Left lobe of liver (tissue), 2 donors: ENCODE measurements around the gene GNA12. TPM values are rescaled to one million over a fixed set of nuclear protein-coding genes. Genes with fewer than 3 reads are reported as not detected.
A peak's percentile ranks its signal among the peaks of the same experiment; 100 is the strongest.
"Not testable (repeated sequence)": the region's sequence is repeated elsewhere in the genome, so short reads cannot be mapped to it uniquely, and the experiment has no call there.

Experiments
- ATAC-seq: fragments of 200-7000 bp; cut with Tn5 transposase; one replicate; pipeline ENCODE4 v1.9.1; 2020; ENCODE audit warnings: mild to moderate bottlenecking, moderate library complexity
- DNase-seq: peaks from one replicate; pipeline ENCODE4 v3.0.0-alpha.2; 2020; ENCODE audit warnings: low spot score
- total RNA-seq: library from RNA; stranded (reverse); gene quantifications from one replicate; pipeline ENCODE4 v1.2.1, GENCODE V29; 2021
- donor health status: DM: no; HTN: no; CAD: no; lungs with moderate emphysema.
- donor health status: DM: no; HTN: yes; CAD: no.

The GNA12 gene
- total RNA-seq, 1 donor from 2014 or later, result 16.2 TPM

GRCh38 chr7:2864999-2865670 lies 21.0 kb upstream of the GNA12 start:
- DNase-seq (peak; percentile 63), ATAC-seq (peak; percentile 72)

DNA sequence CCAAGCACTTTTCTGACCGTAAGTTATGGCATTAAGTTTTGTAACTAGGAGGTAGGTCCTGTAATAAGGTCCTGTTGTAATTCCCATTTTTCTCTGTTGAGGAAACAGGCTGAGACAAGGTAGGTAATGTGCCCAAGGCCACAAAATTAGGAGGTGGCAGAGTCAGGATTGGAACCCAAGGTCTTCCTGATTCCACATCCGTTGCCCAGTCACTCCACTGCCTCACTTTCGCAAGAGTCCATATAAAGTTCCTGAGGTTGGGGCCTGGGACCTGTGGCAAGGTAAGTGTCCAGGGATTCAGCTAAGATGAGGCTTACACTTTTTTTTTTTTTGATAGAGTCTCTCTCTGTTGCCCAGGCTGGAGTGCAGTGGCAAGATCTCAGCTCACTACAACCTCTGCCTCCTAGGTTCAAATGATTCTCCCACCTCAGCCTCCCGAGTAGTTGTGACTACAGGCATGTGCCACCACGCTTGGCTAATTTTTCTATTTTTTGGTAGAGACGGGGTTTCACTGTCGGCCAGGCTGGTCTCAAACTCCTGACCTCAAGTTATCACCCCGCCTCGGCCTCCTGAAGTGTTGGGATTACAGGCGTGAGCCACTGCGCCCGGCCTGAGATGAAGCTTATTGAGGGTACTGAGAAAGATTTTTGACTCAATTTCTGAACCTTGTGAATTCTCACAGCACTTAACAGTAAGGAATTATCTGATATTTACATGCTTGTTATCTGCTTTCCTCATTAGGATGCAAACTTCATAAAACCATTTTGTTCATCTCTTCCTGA lies 20.3 kb upstream of the GNA12 start:
- ATAC-seq, result no peak
- DNase-seq, result no peak

GRCh38 chr7:2863461-2864066 lies 19.5 kb upstream of the GNA12 start:
- ATAC-seq, result peak; percentile 75
- no peak for DNase-seq

- no peak for ATAC-seq
- DNase-seq, result no peak
Observed at GRCh38 chr7:2862831-2863361, 18.8 kb upstream of the GNA12 start.

GRCh38 chr7:2861509-2861908 lies 17.4 kb upstream of the GNA12 start:
- DNase-seq (no peak), ATAC-seq (no peak)

GRCh38 chr7:2860627-2861133 lies 16.6 kb upstream of the GNA12 start:
- ATAC-seq (peak; percentile 52), DNase-seq (no peak)

DNA sequence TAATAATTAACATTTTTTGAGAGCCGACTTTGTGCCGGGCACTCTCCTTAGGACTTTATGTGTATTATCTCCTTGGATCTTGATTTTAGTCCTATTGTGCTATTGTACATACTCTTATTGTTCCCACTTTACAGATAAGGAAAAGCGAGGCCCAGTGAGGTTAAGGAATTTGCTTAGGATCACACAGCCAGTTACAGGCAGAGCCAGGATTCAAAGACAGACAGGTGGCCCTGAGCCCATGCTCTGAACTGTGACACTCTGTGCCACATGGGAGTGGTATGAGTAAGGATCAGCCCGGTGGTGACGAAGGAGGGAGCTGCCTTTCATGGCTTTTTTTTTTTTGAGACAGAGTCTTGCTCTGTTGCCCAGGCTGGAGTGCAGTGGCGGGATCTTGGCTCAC lies 15.8 kb upstream of the GNA12 start:
- DNase-seq, result no peak
- no peak for ATAC-seq

- DNase-seq, result no peak
- ATAC-seq, result no peak
Observed at GRCh38 chr7:2858621-2859020, 14.5 kb upstream of the GNA12 start.

DNA sequence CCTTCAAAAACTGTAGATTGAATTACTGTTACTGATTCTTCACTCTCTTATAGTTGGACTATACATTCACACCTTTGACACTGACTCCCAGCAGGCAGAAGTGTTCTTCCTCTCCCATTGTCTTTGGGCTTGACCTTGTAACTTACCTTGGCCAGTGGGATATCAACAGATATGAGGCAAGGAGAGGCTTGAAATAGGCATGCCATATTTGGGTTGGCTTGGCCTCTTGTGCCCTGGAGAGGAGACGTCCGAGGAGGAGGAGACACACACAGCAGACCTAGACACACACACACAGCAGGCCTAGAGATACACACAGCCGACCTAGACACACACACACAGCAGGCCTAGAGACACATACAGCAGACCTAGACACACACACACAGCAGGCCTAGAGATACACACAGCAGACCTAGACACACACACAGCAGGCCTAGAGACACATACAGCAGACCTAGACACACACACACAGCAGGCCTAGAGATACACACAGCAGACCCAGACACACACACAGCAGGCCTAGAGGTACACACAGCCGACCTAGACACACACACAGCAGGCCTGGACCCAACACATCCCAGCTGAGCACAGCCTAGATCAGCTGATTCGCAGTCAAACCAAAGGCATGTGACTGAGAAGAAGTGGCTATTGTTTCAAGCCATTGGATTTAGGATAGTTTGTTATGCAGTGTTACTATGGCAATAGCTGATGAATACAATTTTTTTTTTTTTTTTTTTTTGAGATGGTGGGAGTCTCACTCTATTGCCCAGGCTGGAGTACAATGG lies 12.5 kb upstream of the GNA12 start:
- ATAC-seq, result no peak
- DNase-seq, result no peak

DNA sequence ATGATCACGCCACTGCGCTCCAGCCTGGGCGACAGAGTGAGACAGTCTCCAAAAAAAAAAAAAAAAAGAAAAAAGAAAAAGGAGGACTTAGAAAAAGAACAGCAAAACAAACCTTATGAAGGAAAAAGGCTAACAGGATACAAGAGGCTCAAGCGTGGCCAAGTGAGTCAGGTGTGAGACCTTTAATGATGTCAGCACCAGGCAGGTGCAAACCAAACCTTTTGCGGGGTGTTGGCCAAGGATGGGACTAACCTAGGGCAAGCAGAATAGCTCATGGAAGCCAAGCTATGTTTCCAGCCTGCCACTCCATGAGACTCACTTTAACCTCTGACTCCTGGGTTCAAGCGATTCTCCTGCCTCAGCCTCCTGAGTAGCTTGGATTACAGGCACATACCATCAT lies 11.3 kb upstream of the GNA12 start:
- DNase-seq, result no peak

DNA sequence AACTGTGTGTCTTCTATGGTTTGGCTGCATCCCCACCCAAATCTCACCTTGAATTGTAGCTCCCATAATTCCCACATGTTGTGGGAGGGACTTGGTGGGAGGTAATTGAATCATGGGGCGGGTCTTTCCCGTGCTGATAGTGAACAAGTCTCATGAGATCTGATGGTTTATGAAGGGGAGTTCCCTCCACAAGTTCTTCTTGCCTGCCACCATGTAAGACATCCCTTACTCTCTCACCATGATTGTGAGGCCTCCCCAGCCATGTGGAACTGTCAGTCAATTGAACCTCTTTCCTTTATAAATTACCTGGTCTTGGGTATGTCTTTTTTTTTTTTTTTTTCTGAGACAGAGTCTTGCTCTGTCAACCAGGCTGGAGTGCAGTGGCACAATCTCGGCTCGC lies 9.4 kb upstream of the GNA12 start:
- not testable (repeated sequence) for ATAC-seq, DNase-seq

More for the DNA sequence above, 11.3 kb upstream of the GNA12 start:
- ATAC-seq, result no peak

- DNase-seq (no peak), ATAC-seq (no peak)
Observed at GRCh38 chr7:2853147-2853546, 9.0 kb upstream of the GNA12 start.

DNA sequence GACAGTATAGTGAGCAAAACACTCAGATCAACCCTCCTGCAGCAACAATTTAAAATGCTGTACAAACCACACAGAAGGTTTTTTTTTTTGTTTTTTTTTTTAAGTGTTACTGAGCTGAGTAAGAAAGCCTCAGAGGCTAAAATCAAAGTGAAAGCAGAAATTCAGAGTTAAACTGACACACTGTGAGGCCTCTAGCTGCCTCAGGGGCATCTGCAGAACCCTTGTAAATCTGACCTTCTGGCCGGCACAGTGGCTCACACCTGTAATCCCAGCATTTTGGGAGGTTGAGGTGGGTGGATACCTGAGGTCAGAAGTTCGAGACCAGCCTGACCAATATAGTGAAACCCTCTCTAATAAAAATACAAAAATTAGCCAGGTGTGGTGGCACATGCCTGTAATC lies 7.4 kb upstream of the GNA12 start:
- no peak for DNase-seq
- ATAC-seq, result no peak

GRCh38 chr7:2849941-2850766 lies 6.0 kb upstream of the GNA12 start:
- ATAC-seq (no peak), DNase-seq (no peak)

DNA sequence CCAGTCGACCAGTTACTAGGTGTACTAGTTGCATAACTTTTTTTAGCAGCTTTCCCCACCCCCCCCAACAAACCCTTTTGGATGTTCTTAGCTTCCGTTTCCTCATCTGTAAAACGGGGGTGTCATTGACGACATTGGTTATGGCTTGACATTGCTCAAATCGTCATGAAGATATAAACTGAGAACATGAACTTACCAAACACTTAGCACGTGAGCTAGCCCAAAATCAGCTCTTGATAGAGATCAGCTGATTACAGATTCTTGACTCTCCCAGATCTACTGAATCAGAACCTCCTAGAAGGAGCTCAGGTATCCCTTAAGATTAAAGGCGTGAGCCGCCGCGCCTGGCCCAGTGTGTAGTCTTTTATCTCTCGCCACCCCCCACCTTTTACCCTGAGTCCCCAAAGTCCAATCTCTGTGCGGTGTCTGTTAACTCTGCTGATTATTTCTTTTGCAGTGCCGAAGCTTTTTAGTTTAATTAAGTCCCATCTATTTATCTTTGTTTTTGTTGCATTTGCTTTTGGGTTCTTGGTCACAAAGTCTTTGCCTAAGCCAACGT lies 1.0 kb upstream of the GNA12 start:
- DNase-seq (no peak), ATAC-seq (no peak)

DNA sequence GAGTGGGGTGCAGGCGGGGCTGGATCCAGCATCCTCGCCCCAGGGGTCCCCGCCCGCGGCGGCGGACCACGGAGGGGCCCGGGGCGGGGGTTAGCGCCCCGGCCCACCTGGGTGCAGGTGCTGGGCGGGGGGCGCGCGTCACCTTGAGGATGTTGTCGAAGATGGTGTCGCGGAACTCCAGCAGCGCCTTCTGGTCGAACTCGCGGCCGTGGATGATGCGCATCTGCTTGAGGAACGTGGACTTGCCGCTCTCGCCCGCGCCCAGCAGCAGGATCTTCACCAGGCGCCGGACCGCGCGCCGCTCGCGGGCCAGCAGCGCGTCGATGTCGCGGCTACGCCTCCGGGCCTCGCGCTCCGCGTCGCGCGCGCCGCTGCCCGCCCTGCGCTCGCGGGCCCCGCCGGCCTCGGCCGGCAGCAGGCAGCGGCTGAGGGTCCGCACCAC lies 376 bp downstream of the GNA12 start:
- peak; percentile 5 for ATAC-seq
- no peak for DNase-seq

GRCh38 chr7:2843191-2843685 lies 870 bp downstream of the GNA12 start:
- ATAC-seq (no peak), DNase-seq (no peak)

- no peak for DNase-seq
- no peak for ATAC-seq
Observed at GRCh38 chr7:2841907-2842306, 2.2 kb downstream of the GNA12 start.

DNA sequence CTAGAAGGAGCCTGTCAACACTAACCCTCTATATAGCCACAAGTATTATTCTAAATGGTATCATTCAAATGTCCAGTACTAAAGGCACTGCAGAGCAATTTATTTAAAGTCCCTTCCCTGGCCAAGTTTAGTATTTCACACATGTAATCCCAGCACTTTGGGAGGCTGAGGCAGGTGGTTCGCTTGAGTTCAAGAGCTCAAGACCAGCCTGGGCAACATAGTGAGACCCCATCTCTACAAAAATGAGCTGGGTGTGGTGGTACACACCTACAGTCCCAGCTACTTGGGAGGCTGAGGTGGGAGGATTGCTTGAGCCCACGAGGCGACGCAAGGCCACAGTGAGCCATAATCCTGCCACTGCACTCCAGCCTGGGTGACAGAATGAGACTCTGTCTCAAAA lies 3.6 kb downstream of the GNA12 start:
- no peak for DNase-seq

More for the DNA sequence above, 3.6 kb downstream of the GNA12 start:
- no peak for ATAC-seq
